ENCODE data around the gene HLA-A. TPM values are rescaled to one million over a fixed set of nuclear protein-coding genes. Genes with fewer than 3 reads are reported as not detected.

Gene HLA-A
- total and polyA plus RNA-seq, 3 experiments from 2014 or later, result 1,371 to 3,526 (median 1,390) TPM

- Mint-ChIP-seq H3K9me3 (no peaks in the 10 kb centered on the region), H3K27me3 (peaks cover 6 to 18% of the 10 kb centered on the region in 2 donors), H3K36me3 (peaks cover 0 to 11% (median 2%) of the 10 kb centered on the region in 3 donors), H3K27ac (no peak overlapping the region), H3K4me3 (no peak overlapping the region), H3K4me1 (no peaks in the 10 kb centered on the region)
- POLR2A ChIA-PET, result no interaction called here
- no peak overlapping the region for H3K4me3 ChIP-seq (ENCODE audit: low read length)
- no peaks in the 10 kb centered on the region for H3K9me3 ChIP-seq (ENCODE audit: low read length)
- DNase-seq, result no peak
- no peaks in the 10 kb centered on the region for H3K27me3 ChIP-seq (ENCODE audit: insufficient read depth, low read length, poor library complexity, severe bottlenecking)
- CTCF ChIA-PET, result interaction anchor here (1.0 kb wide), 1 partner anchor 144 kb away, joined by 4 read pairs; no protein-coding TSS in a partner anchor
- no peaks in the 10 kb centered on the region for H3K36me3 ChIP-seq (ENCODE audit: insufficient read depth, low read length)
- no peaks in the 10 kb centered on the region for H3K4me1 ChIP-seq (ENCODE audit: insufficient read depth, low read length)
- H3K27ac ChIP-seq (ENCODE audit: low read depth, low read length), result no peak overlapping the region
Measured at GRCh38 chr6:29992807-29993206, 50.5 kb downstream of the HLA-A start.

GRCh38 chr6:29994826-29995225 lies 52.5 kb downstream of the HLA-A start:
- ChIA-PET CTCF (interaction anchor here (1.6 kb wide), 1 partner anchor 147 kb away, joined by 5 read pairs; no protein-coding TSS in a partner anchor), POLR2A (no interaction called here)
- Histone ChIP-seq H3K4me3 (ENCODE audit: low read length) (no peak overlapping the region), H3K9me3 (ENCODE audit: low read length) (no peaks in the 10 kb centered on the region), H3K27ac (ENCODE audit: low read depth, low read length) (no peak overlapping the region), H3K36me3 (ENCODE audit: insufficient read depth, low read length) (no peaks in the 10 kb centered on the region), H3K27me3 (ENCODE audit: insufficient read depth, low read length, poor library complexity, severe bottlenecking) (no peaks in the 10 kb centered on the region), H3K4me1 (ENCODE audit: insufficient read depth, low read length) (no peaks in the 10 kb centered on the region)
- H3K9me3 Mint-ChIP-seq, result no peaks in the 10 kb centered on the region
- H3K27me3 Mint-ChIP-seq, result peaks cover 11 to 18% of the 10 kb centered on the region in 2 donors
- DNase-seq, result no peak
- H3K4me3 Mint-ChIP-seq, result no peak overlapping the region
- H3K4me1 Mint-ChIP-seq, result peaks cover 6 to 7% (median 6%) of the 10 kb centered on the region in 3 donors
- peaks cover 0 to 12% (median 2%) of the 10 kb centered on the region in 3 donors for H3K36me3 Mint-ChIP-seq
- H3K27ac Mint-ChIP-seq, result no peak overlapping the region

DNA sequence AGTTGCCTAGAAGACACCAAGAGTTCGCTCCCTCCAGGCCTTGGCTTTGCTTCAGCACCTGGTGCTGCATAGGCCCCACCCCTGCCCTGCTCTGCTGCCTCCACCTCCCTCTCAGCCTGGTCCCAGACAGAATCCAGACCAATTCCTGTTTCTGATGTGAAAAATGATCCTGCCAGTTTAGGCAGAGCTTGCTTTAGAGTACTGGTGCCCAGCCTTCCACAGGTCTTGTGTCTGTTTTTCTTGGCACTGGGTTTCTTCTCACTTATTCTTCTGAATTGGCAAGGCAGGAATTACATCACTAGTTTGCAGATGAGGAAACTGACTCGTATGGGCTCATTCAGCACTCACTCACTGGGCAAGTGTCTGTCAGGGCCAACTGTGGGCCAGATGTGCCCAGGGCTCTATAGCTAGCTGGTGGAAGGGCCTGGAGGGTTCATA lies 53.0 kb downstream of the HLA-A start:
- H3K4me3 Mint-ChIP-seq, result no peak overlapping the region
- H3K9me3 Mint-ChIP-seq, result no peaks in the 10 kb centered on the region
- peaks cover 0 to 12% (median 2%) of the 10 kb centered on the region in 3 donors for H3K36me3 Mint-ChIP-seq
- ChIA-PET CTCF (interaction anchor here (1.6 kb wide), 1 partner anchor 147 kb away, joined by 5 read pairs; no protein-coding TSS in a partner anchor), POLR2A (no interaction called here)
- H3K4me1 ChIP-seq (ENCODE audit: insufficient read depth, low read length), result no peaks in the 10 kb centered on the region
- no peak for DNase-seq
- H3K27ac ChIP-seq (ENCODE audit: low read depth, low read length), result no peak overlapping the region
- no peak overlapping the region for H3K4me3 ChIP-seq (ENCODE audit: low read length)
- H3K4me1 Mint-ChIP-seq, result peaks cover 11 to 12% (median 11%) of the 10 kb centered on the region in 3 donors
- H3K9me3 ChIP-seq (ENCODE audit: low read length), result no peaks in the 10 kb centered on the region
- H3K27ac Mint-ChIP-seq, result no peak overlapping the region
- H3K27me3 ChIP-seq (ENCODE audit: insufficient read depth, low read length, poor library complexity, severe bottlenecking), result no peaks in the 10 kb centered on the region
- no peaks in the 10 kb centered on the region for H3K36me3 ChIP-seq (ENCODE audit: insufficient read depth, low read length)
- H3K27me3 Mint-ChIP-seq, result peaks cover 11 to 17% of the 10 kb centered on the region in 2 donors

Other genes starting within 250 kb of the HLA-A start
- gene HLA-F, start 219.1 kb upstream of the HLA-A start, total RNA-seq, result 100 to 1,000 TPM; 222 to 242 TPM
- 500 TPM for gene HLA-F, start 219.1 kb upstream of the HLA-A start, polyA plus RNA-seq
- under 1 TPM; 0.59 to 0.69 TPM for gene HLA-G, start 114.7 kb upstream of the HLA-A start, total RNA-seq
- gene HLA-G, start 114.7 kb upstream of the HLA-A start, polyA plus RNA-seq, result 3.2 TPM
- 10 to 100 TPM; 55.0 to 58.1 TPM for gene POLR1H, start 118.7 kb downstream of the HLA-A start, total RNA-seq
- 123 TPM for gene POLR1H, start 118.7 kb downstream of the HLA-A start, polyA plus RNA-seq
- gene PPP1R11, start 124.7 kb downstream of the HLA-A start, total RNA-seq, result 10 to 100 TPM; 67.1 to 70.9 TPM
- gene PPP1R11, start 124.7 kb downstream of the HLA-A start, polyA plus RNA-seq, result 122 TPM
- gene RNF39, start 133.2 kb downstream of the HLA-A start, total RNA-seq, result not detected
- gene RNF39, start 133.2 kb downstream of the HLA-A start, polyA plus RNA-seq, result 0.17 TPM
- not detected for gene TRIM31, start 170.6 kb downstream of the HLA-A start, total RNA-seq
- not detected for gene TRIM31, start 170.6 kb downstream of the HLA-A start, polyA plus RNA-seq
- gene TRIM40, start 193.6 kb downstream of the HLA-A start, total RNA-seq, result not detected
- not detected for gene TRIM40, start 193.6 kb downstream of the HLA-A start, polyA plus RNA-seq
- gene TRIM10, start 218.7 kb downstream of the HLA-A start, total RNA-seq, result not detected
- not detected for gene TRIM10, start 218.7 kb downstream of the HLA-A start, polyA plus RNA-seq
- not detected for gene TRIM15, start 221.0 kb downstream of the HLA-A start, total RNA-seq
- not detected for gene TRIM15, start 221.0 kb downstream of the HLA-A start, polyA plus RNA-seq

All from CD8-positive, alpha-beta memory T cell (primary cell).